GM12878 (cell line): ENCODE measurements around the gene ALG8. TPM values are rescaled to one million over a fixed set of nuclear protein-coding genes. Genes with fewer than 3 reads are reported as not detected.

Experiments used
- ATF7 ChIP-seq: fragments of 450-650 bp; IDR thresholded peaks from 2 replicates; pipeline ENCODE4 v1.6.1; 2016; ENCODE audit warnings: low read depth, mild to moderate bottlenecking
- BACH1 ChIP-seq: fragments of 450-650 bp; IDR thresholded peaks from 2 replicates; pipeline ENCODE4 v1.6.1; 2017; ENCODE audit warnings: mild to moderate bottlenecking, borderline replicate concordance
- EED ChIP-seq: sonication (generic); IDR thresholded peaks from 2 replicates; pipeline ENCODE4 v1.6.1; 2016; ENCODE audit warnings: antibody characterized with exemption, low read depth
- GATAD2B ChIP-seq: fragments of 450-650 bp; conservative IDR thresholded peaks from 2 replicates; pipeline ENCODE4 v1.6.1; 2017; ENCODE audit warnings: low read depth, mild to moderate bottlenecking, moderate library complexity
- NFXL1 ChIP-seq: fragments of 450-650 bp; IDR thresholded peaks from 2 replicates; pipeline ENCODE4 v1.6.1; 2017; ENCODE audit warnings: antibody characterized with exemption, mild to moderate bottlenecking, borderline replicate concordance
- POLR2A ChIP-seq: IDR thresholded peaks from 2 replicates; pipeline ENCODE4 v1.6.1; 2011; ENCODE audit warnings: low read depth, mild to moderate bottlenecking, low read length
- RFX5 ChIP-seq: IDR thresholded peaks from 2 replicates; pipeline ENCODE4 v1.6.1; 2011; ENCODE audit warnings: low read depth, low read length, improper control_type of control experiment
- SMAD5 ChIP-seq: IDR thresholded peaks from 2 replicates; pipeline ENCODE4 v1.6.1; 2016; ENCODE audit warnings: antibody characterized with exemption, low read depth
- TAF1 ChIP-seq: IDR thresholded peaks from 2 replicates; pipeline ENCODE4 v1.6.1; 2011; ENCODE audit warnings: mild to moderate bottlenecking, low read depth, low read length, borderline replicate concordance
- YBX1 ChIP-seq: fragments of 450-650 bp; IDR thresholded peaks from 2 replicates; pipeline ENCODE4 v1.6.1; 2016; ENCODE audit warnings: antibody characterized with exemption
- ZBED1 ChIP-seq: IDR thresholded peaks from 2 replicates; pipeline ENCODE4 v1.6.1; 2016; ENCODE audit warnings: borderline replicate concordance
- ZNF384 ChIP-seq: IDR thresholded peaks from 2 replicates; pipeline ENCODE4 v1.6.1; 2012; ENCODE audit warnings: low read depth, mild to moderate bottlenecking, low read length, improper control_type of control experiment, borderline replicate concordance
- ZSCAN29 ChIP-seq: fragments of 450-650 bp; IDR thresholded peaks from 2 replicates; pipeline ENCODE4 v1.6.1; 2017; ENCODE audit warnings: mild to moderate bottlenecking, moderate library complexity
- polyA plus RNA-seq, 11 experiments: library from polyadenylated mRNA; depleted of rRNA in 4 of 11; unstranded in 6 of 11; stranded (reverse) in 5 of 11; fragments of >200 nt; fragmentation: Nextera tagmentation in 4 of 11; fragmentation: Illumina TruSeq in 1 of 11; extraction: Ambion mirVana in 4 of 11; extraction: Trizol in 1 of 11; gene quantifications; 1 replicate in 1 of 11; 2 replicates in 10 of 11; pipeline versions ENCODE4 v1.2.1 to v1.2.3, GENCODE V29; 2011 to 2016; ENCODE audit warnings: inconsistent platforms in 2 of 11, missing spikeins in 2 of 11, low read depth in 1 of 11
- total RNA-seq, 4 experiments: library from RNA; depleted of rRNA in 3 of 4; stranded (reverse); fragments of >200 nt in 3 of 4; fragmentation: Illumina TruSeq in 1 of 4; extraction: Trizol in 1 of 4; gene quantifications; 2 replicates each; pipeline versions ENCODE4 v1.2.1 to v1.2.3, GENCODE V29; 2013 to 2021
- TF ChIP-seq, protein P1 (sequence below): IDR thresholded peaks from 2 replicates; pipeline ENCODE4 v1.6.1; 2011; ENCODE audit warnings: mild to moderate bottlenecking, low read depth, low read length, moderate library complexity; ENCODE audit not compliant: insufficient replicate concordance
- TF ChIP-seq, protein P2 (sequence below): IDR thresholded peaks from 2 replicates; pipeline ENCODE4 v1.6.1; 2011; ENCODE audit warnings: borderline replicate concordance, low read depth, mild to moderate bottlenecking, moderate library complexity, low read length; ENCODE audit not compliant: insufficient read depth, poor library complexity, severe bottlenecking
- TF ChIP-seq, protein P3 (sequence below): fragments of 150-350 bp; IDR thresholded peaks from 2 replicates; pipeline ENCODE4 v1.6.1; 2016; ENCODE audit warnings: low read depth, low read length
- TF ChIP-seq, protein P4 (sequence below): fragments of 450-650 bp; IDR thresholded peaks from 2 replicates; pipeline ENCODE4 v1.6.1; 2016; ENCODE audit warnings: mild to moderate bottlenecking
- TF ChIP-seq, protein P5 (sequence below): fragments of 450-650 bp; IDR thresholded peaks from 2 replicates; pipeline ENCODE4 v1.6.1; 2016; ENCODE audit warnings: mild to moderate bottlenecking, moderate library complexity, borderline replicate concordance

The ALG8 gene
- total and polyA plus RNA-seq, 10 of the 15 experiments (the other 5 are each of a cell fraction or from before 2014, with no cell fraction given), result 45.7 to 105 (median 68.4) TPM

DNA sequence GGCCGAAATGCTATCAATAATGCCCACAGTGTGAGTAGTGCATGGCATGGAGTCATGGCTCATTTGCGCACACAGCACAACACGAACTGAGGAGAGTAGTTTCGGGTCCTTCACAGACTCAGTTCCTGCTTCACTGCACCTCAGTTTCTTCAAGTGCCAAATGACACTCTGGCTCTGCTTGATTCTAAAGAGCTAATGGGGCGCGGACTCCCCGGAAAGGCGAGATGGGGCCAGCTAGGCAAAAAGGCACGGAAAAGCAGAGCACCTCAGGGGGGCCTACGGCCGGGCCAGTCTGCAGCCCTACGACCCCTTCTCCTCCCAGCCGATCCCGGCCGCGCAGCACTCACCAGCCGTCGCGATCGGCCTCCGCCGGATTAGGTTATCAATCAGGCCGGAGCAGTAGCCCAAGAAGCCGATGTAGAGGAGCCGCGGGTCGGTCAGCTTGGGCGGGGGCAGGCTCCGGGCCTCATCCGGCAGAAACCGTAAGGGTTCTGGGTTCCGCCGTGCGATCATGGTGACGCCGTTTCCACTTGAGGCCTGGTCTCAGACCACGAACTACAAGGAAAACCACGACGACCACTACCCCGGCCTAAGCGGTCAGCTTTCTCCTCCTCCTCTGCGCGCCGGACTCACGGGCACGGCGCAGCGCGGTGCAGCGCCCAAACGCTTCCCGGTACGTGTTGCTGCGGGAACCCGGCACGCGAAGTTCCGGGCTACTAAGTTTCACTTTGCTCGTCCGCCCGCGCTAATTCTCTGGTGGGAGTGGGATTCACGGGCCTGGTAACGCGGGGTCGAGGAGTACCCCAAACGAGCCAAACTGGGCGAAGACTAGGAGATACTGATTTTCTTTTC lies 60.0 kb downstream of the ALG8 start, which contains the start of gene NDUFC2 (continued):
- TF ChIP-seq BACH1 (peak; percentile 55), POLR2A (peak; percentile 89), ZNF384 (peak; percentile 53; the same call in 1 of the 2 replicates), ZBED1 (peak; percentile 78), ZSCAN29 (0 out of 2 replicates have a peak, but pooled peaks have one; percentile 42), RFX5 (0 out of 2 replicates have a peak, but pooled peaks have one; percentile 38), EED (peak; percentile 47), GATAD2B (no peak; the same call in none of the 2 replicates), SMAD5 (no peak), NFXL1 (no peak), YBX1 (no peak), ATF7 (no peak), TAF1 (peak; percentile 94)
- TF ChIP-seq, protein P1, sequence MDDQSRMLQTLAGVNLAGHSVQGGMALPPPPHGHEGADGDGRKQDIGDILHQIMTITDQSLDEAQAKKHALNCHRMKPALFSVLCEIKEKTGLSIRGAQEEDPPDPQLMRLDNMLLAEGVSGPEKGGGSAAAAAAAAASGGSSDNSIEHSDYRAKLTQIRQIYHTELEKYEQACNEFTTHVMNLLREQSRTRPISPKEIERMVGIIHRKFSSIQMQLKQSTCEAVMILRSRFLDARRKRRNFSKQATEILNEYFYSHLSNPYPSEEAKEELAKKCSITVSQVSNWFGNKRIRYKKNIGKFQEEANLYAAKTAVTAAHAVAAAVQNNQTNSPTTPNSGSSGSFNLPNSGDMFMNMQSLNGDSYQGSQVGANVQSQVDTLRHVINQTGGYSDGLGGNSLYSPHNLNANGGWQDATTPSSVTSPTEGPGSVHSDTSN, result peak; percentile 1
- TF ChIP-seq, protein P2, sequence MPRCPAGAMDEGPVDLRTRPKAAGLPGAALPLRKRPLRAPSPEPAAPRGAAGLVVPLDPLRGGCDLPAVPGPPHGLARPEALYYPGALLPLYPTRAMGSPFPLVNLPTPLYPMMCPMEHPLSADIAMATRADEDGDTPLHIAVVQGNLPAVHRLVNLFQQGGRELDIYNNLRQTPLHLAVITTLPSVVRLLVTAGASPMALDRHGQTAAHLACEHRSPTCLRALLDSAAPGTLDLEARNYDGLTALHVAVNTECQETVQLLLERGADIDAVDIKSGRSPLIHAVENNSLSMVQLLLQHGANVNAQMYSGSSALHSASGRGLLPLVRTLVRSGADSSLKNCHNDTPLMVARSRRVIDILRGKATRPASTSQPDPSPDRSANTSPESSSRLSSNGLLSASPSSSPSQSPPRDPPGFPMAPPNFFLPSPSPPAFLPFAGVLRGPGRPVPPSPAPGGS, result no peak
- TF ChIP-seq, protein P3, sequence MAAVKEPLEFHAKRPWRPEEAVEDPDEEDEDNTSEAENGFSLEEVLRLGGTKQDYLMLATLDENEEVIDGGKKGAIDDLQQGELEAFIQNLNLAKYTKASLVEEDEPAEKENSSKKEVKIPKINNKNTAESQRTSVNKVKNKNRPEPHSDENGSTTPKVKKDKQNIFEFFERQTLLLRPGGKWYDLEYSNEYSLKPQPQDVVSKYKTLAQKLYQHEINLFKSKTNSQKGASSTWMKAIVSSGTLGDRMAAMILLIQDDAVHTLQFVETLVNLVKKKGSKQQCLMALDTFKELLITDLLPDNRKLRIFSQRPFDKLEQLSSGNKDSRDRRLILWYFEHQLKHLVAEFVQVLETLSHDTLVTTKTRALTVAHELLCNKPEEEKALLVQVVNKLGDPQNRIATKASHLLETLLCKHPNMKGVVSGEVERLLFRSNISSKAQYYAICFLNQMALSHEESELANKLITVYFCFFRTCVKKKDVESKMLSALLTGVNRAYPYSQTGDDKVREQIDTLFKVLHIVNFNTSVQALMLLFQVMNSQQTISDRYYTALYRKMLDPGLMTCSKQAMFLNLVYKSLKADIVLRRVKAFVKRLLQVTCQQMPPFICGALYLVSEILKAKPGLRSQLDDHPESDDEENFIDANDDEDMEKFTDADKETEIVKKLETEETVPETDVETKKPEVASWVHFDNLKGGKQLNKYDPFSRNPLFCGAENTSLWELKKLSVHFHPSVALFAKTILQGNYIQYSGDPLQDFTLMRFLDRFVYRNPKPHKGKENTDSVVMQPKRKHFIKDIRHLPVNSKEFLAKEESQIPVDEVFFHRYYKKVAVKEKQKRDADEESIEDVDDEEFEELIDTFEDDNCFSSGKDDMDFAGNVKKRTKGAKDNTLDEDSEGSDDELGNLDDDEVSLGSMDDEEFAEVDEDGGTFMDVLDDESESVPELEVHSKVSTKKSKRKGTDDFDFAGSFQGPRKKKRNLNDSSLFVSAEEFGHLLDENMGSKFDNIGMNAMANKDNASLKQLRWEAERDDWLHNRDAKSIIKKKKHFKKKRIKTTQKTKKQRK, result no peak
- TF ChIP-seq, protein P4, sequence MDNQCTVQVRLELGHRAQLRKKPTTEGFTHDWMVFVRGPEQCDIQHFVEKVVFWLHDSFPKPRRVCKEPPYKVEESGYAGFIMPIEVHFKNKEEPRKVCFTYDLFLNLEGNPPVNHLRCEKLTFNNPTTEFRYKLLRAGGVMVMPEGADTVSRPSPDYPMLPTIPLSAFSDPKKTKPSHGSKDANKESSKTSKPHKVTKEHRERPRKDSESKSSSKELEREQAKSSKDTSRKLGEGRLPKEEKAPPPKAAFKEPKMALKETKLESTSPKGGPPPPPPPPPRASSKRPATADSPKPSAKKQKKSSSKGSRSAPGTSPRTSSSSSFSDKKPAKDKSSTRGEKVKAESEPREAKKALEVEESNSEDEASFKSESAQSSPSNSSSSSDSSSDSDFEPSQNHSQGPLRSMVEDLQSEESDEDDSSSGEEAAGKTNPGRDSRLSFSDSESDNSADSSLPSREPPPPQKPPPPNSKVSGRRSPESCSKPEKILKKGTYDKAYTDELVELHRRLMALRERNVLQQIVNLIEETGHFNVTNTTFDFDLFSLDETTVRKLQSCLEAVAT, result peak; percentile 48; the same call in 1 of the 2 replicates
- TF ChIP-seq, protein P5, sequence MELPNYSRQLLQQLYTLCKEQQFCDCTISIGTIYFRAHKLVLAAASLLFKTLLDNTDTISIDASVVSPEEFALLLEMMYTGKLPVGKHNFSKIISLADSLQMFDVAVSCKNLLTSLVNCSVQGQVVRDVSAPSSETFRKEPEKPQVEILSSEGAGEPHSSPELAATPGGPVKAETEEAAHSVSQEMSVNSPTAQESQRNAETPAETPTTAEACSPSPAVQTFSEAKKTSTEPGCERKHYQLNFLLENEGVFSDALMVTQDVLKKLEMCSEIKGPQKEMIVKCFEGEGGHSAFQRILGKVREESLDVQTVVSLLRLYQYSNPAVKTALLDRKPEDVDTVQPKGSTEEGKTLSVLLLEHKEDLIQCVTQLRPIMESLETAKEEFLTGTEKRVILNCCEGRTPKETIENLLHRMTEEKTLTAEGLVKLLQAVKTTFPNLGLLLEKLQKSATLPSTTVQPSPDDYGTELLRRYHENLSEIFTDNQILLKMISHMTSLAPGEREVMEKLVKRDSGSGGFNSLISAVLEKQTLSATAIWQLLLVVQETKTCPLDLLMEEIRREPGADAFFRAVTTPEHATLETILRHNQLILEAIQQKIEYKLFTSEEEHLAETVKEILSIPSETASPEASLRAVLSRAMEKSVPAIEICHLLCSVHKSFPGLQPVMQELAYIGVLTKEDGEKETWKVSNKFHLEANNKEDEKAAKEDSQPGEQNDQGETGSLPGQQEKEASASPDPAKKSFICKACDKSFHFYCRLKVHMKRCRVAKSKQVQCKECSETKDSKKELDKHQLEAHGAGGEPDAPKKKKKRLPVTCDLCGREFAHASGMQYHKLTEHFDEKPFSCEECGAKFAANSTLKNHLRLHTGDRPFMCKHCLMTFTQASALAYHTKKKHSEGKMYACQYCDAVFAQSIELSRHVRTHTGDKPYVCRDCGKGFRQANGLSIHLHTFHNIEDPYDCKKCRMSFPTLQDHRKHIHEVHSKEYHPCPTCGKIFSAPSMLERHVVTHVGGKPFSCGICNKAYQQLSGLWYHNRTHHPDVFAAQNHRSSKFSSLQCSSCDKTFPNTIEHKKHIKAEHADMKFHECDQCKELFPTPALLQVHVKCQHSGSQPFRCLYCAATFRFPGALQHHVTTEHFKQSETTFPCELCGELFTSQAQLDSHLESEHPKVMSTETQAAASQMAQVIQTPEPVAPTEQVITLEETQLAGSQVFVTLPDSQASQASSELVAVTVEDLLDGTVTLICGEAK, result peak; percentile 94
